Left ventricle myocardium inferior (tissue), 1 donor: ENCODE data around the gene KRTAP2-3. TPM values are rescaled to one million over a fixed set of nuclear protein-coding genes. Genes with fewer than 3 reads are reported as not detected.

ENCODE experiments used
- DNase-seq: peaks from one replicate; pipeline ENCODE4 v3.0.0-alpha.2; 2020
- H3K27ac ChIP-seq: fragments of 200-600 bp; replicated peaks from 2 replicates; pipeline ENCODE4 v1.8.0; 2021
- H3K27me3 ChIP-seq: fragments of 200-600 bp; 2 replicates; pipeline ENCODE4 v1.8.0; 2021; ENCODE audit warnings: low read depth
- H3K36me3 ChIP-seq: fragments of 200-600 bp; 2 replicates; pipeline ENCODE4 v1.8.0; 2021
- H3K4me1 ChIP-seq: fragments of 200-600 bp; 2 replicates; pipeline ENCODE4 v1.8.0; 2021
- H3K4me3 ChIP-seq: fragments of 200-600 bp; 2 replicates; pipeline ENCODE4 v1.8.0; 2021; ENCODE audit warnings: mild to moderate bottlenecking, moderate library complexity
- H3K9me3 ChIP-seq: fragments of 200-600 bp; replicated peaks from 2 replicates; pipeline ENCODE4 v1.8.0; 2021
- intact Hi-C: fragments of 100-400 bp; cut with micrococcal nuclease; formaldehyde crosslinking; loops from one replicate; pipeline ENCODE4 v1.11.0; 2022
- total RNA-seq: library from RNA; stranded (reverse); fragmentation: NEBNext Ultra II Directional; extraction: Animal tissue kit (Norgen Biotek cat#: 25700); gene quantifications from one replicate; pipeline ENCODE4 v1.2.1, GENCODE V29; 2021
- TF ChIP-seq, protein P1 (sequence below): fragments of 200-600 bp; IDR thresholded peaks from 2 replicates; pipeline ENCODE4 v1.8.0; 2021; ENCODE audit warnings: antibody characterized with exemption, mild to moderate bottlenecking, borderline replicate concordance
- donor health status: DM: no; HTN: yes; CAD: no; lungs with severe emphysema.

Gene KRTAP2-3
- total RNA-seq, 1 donor from 2014 or later: not detected

DNA sequence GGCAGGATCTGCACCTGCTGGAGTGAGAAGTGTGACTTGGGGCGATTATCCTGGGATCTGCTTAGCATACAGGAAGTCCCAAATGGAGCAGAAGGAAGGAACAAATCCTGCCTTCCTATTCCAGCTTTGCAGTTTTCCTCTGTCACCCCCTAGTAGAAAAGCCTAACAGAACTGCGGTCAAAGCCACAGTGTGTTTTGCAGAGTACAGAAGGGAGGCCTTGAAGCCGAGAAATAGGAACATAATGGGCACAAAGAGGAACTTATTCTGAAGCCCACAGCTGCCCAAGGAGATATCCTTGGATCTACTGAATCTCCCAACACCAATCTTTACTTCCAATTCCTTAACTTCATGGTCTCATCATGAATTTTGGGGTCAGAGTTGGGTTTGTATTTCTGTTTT, 41.4 kb downstream of the KRTAP2-3 start:
- Histone ChIP-seq H3K4me1 (peaks cover 7% of the 10 kb centered on the region), H3K36me3 (no peaks in the 10 kb centered on the region), H3K4me3 (no peak overlapping the region), H3K27ac (no peak overlapping the region), H3K27me3 (no peaks in the 10 kb centered on the region), H3K9me3 (no peaks in the 10 kb centered on the region)
- TF ChIP-seq, protein P1, sequence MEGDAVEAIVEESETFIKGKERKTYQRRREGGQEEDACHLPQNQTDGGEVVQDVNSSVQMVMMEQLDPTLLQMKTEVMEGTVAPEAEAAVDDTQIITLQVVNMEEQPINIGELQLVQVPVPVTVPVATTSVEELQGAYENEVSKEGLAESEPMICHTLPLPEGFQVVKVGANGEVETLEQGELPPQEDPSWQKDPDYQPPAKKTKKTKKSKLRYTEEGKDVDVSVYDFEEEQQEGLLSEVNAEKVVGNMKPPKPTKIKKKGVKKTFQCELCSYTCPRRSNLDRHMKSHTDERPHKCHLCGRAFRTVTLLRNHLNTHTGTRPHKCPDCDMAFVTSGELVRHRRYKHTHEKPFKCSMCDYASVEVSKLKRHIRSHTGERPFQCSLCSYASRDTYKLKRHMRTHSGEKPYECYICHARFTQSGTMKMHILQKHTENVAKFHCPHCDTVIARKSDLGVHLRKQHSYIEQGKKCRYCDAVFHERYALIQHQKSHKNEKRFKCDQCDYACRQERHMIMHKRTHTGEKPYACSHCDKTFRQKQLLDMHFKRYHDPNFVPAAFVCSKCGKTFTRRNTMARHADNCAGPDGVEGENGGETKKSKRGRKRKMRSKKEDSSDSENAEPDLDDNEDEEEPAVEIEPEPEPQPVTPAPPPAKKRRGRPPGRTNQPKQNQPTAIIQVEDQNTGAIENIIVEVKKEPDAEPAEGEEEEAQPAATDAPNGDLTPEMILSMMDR: no peak
- intact Hi-C loops: no loop called here
- DNase-seq: no peak

DNA sequence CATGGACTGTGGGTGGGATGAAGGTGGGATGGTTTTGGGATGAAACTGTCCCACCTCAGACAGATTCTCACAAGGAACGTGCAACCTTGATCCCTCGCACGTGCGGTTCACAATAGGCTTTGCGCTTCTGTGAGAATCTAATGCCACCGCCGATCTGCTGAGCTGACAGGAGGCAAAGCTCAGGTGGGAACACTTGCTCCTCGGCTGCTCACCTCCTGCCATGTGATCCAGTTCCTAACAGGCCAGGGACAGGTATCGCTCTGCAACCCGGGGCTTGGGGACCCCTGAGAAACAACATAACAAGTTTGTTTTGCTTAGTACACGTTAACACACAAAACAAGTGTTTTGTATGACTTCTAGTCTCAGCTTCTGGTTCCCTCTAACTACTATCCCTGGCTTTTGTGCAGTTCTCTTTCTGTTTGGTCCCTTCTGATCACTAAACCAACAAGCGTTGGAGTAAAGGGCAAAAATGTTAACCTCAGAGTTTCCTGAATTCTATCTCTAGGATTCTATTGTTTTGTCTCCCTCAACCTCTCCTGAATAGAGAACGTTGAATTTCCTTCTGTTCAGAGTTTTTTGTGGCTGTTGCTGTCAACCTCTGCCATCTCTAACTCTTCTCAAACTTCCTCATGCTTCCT, 43.2 kb downstream of the KRTAP2-3 start:
- H3K4me1 ChIP-seq: peaks cover 8% of the 10 kb centered on the region
- no peaks in the 10 kb centered on the region for H3K9me3 ChIP-seq
- TF ChIP-seq, protein P1: no peak
- intact Hi-C loops: no loop called here
- H3K27ac ChIP-seq: no peak overlapping the region
- H3K4me3 ChIP-seq: no peak overlapping the region
- no peak for DNase-seq
- no peaks in the 10 kb centered on the region for H3K27me3 ChIP-seq
- H3K36me3 ChIP-seq: no peaks in the 10 kb centered on the region

DNA sequence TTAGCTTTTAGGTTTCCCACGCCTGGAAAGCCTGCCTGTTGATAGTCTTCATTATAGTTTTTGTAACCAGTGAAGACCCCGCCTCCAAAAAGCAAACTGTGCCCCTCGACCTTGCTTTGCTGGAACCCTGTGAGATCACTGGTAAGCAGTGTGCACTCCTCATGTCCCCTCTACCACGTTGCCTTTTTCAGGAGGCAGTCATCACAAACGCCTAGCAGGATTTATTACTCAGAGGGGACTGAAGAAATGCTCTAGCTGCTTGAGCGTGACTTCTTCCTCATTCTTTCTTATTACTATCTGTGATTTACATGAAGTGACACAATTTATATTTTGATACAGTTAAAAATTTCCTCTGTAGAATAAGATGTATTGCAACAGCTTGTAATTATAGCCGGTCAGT, 44.5 kb downstream of the KRTAP2-3 start:
- no peaks in the 10 kb centered on the region for H3K27me3 ChIP-seq
- peaks cover 8% of the 10 kb centered on the region for H3K4me1 ChIP-seq
- intact Hi-C loops: no loop called here
- H3K4me3 ChIP-seq: no peak overlapping the region
- no peaks in the 10 kb centered on the region for H3K36me3 ChIP-seq
- DNase-seq: no peak
- H3K27ac ChIP-seq: no peak overlapping the region
- TF ChIP-seq, protein P1: no peak
- no peaks in the 10 kb centered on the region for H3K9me3 ChIP-seq

DNA sequence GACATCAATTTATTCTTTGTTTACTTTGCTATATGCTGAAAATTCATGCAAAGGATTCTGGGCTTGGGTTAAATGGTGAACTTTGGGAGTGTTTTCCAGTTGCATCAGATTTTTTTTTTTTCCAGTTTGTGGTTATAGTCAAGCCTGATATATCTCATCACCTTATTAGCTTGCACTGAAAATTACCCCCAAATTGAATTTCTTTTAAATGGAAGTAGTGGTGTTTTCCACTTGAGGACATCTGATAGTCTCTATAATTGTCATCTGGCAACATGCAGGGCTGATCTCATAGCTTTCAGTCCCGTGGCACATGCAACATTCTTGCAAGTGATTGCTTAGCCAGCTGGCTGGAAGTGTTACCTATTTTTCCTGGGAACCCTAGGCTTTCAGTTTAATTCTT, 46.3 kb downstream of the KRTAP2-3 start:
- Histone ChIP-seq H3K27ac (no peak overlapping the region), H3K27me3 (no peaks in the 10 kb centered on the region), H3K4me3 (no peak overlapping the region), H3K9me3 (no peaks in the 10 kb centered on the region), H3K4me1 (peaks cover 8% of the 10 kb centered on the region), H3K36me3 (no peaks in the 10 kb centered on the region)
- intact Hi-C loops: no loop called here
- no peak for DNase-seq
- TF ChIP-seq, protein P1: no peak

DNA sequence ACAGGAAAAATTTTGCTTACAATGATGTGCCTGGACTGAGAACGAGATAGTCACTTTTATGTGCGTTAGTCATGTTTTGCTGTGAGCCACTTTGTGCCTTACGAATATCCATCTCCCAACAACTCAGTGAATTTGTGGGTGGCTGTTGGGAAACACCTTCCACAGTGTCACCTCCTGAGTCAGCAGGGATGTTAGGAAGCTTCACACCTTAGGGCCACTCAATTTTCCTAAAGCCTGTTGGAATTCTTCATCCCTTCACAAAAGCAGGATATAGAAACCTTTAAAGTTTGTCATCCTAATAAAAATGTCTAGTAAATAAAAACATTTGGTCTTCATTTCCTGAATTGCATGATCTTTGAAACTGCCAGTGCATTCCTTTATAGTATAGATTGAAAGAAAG, 46.7 kb downstream of the KRTAP2-3 start:
- H3K36me3 ChIP-seq: no peaks in the 10 kb centered on the region
- no peaks in the 10 kb centered on the region for H3K27me3 ChIP-seq
- DNase-seq: no peak
- H3K27ac ChIP-seq: no peak overlapping the region
- no peaks in the 10 kb centered on the region for H3K9me3 ChIP-seq
- no peak overlapping the region for H3K4me3 ChIP-seq
- intact Hi-C loops: no loop called here
- H3K4me1 ChIP-seq: peaks cover 8% of the 10 kb centered on the region
- TF ChIP-seq, protein P1: no peak
